Prostate gland (tissue), 2 donors: ENCODE data around the gene TIMP3. TPM values are rescaled to one million over a fixed set of nuclear protein-coding genes. Genes with fewer than 3 reads are reported as not detected.

Source experiments
- DNase-seq: peaks from one replicate; pipeline ENCODE4 v3.0.0-alpha.2; 2019; ENCODE audit warnings: low spot score
- H3K27ac ChIP-seq, 2 donors: fragments of 200-600 bp; sonication (generic); 2 replicates each; pipeline ENCODE4 v1.5.1; 2017 to 2019
- H3K27me3 ChIP-seq: fragments of 200-600 bp; sonication (generic); replicated peaks from 2 replicates; pipeline ENCODE4 v1.5.1; 2019; ENCODE audit not compliant: insufficient read depth
- H3K36me3 ChIP-seq, 2 donors: fragments of 200-600 bp; sonication (generic); 1 replicate in 1 of 2; 2 replicates in 1 of 2; pipeline versions ENCODE4 v1.5.1 to v1.8.1; 2017 to 2019
- H3K4me1 ChIP-seq: fragments of 200-600 bp; sonication (generic); replicated peaks from 2 replicates; pipeline ENCODE4 v1.5.1; 2019
- H3K4me3 ChIP-seq, 2 donors: fragments of 200-600 bp; sonication (generic); 2 replicates each; pipeline ENCODE4 v1.5.1; 2017 to 2019
- H3K9me3 ChIP-seq: fragments of 200-600 bp; sonication (generic); 2 replicates; pipeline ENCODE4 v1.5.1; 2017
- CTCF ChIP-seq, 4 experiments: fragments of 200-600 bp in 2 of 4; fragments of 450-650 bp in 2 of 4; sonication (generic) in 2 of 4; IDR thresholded peaks; 1 replicate in 3 of 4; 2 replicates in 1 of 4; pipeline ENCODE4 v1.5.1; 2016 to 2019; ENCODE audit warnings: antibody characterized with exemption in 4 of 4, mild to moderate bottlenecking in 2 of 4, moderate library complexity in 2 of 4
- POLR2A ChIP-seq: fragments of 450-650 bp; IDR thresholded peaks from one replicate; pipeline ENCODE4 v1.6.1; 2016; ENCODE audit warnings: antibody characterized with exemption, mild to moderate bottlenecking
- POLR2AphosphoS5 ChIP-seq: sonication (generic); formaldehyde crosslinking; IDR thresholded peaks from one replicate; pipeline ENCODE4 v1.6.1; 2017; ENCODE audit warnings: antibody characterized with exemption
- WGBS: methylation state at CpG from one replicate; pipeline ENCODE4 v1.1.5; 2018; 5-methylcytosine and 5-hydroxymethylcytosine counted together
- intact Hi-C: fragments of 100-400 bp; cut with DNase I; formaldehyde crosslinking; loops from one replicate; pipeline ENCODE4 v1.14.2; 2022
- total RNA-seq, 2 donors: library from RNA; depleted of rRNA; stranded (reverse); fragments of >200 nt; gene quantifications; one replicate each; pipeline ENCODE4 v1.1.0, GENCODE V29; 2016

Gene TIMP3
- total RNA-seq, 2 donors from 2014 or later, result 148 to 397 TPM

- no peak overlapping the region for H3K4me3 ChIP-seq
- TF ChIP-seq POLR2AphosphoS5 (no peak), POLR2A (no peak), CTCF (IDR thresholded peaks at IDR 0.05) (no peak)
- WGBS, result 94% methylated on average over 8 of the region's 8 CpGs
- no peak for DNase-seq
- no peak overlapping the region for H3K27ac ChIP-seq
- peaks cover 8% of the 10 kb centered on the region for H3K4me1 ChIP-seq
- H3K36me3 ChIP-seq, result peaks cover 0 to 11% of the 10 kb centered on the region in 2 donors
- H3K27me3 ChIP-seq, result no peaks in the 10 kb centered on the region
- intact Hi-C loops, result no loop called here
- no peaks in the 10 kb centered on the region for H3K9me3 ChIP-seq
These were observed 53.7 kb downstream of the TIMP3 start for GRCh38 chr22:32855045-32855756.

- Histone ChIP-seq H3K4me3 (no peak overlapping the region), H3K4me1 (no peaks in the 10 kb centered on the region), H3K36me3 (peaks cover 0 to 11% of the 10 kb centered on the region in 2 donors), H3K27ac (no peak overlapping the region), H3K9me3 (no peaks in the 10 kb centered on the region), H3K27me3 (no peaks in the 10 kb centered on the region)
- intact Hi-C loops, result no loop called here
- WGBS, result 79% methylated on average over 3 of the region's 3 CpGs
- no peak for DNase-seq
- TF ChIP-seq POLR2A (no peak), POLR2AphosphoS5 (no peak), CTCF (IDR thresholded peaks at IDR 0.05) (no peak)
These were observed 56.7 kb downstream of the TIMP3 start for GRCh38 chr22:32858121-32858703.

- intact Hi-C loops, result no loop called here
- DNase-seq, result no peak
- Histone ChIP-seq H3K4me1 (no peaks in the 10 kb centered on the region), H3K36me3 (peaks cover 0 to 11% of the 10 kb centered on the region in 2 donors), H3K27ac (no peak overlapping the region), H3K27me3 (no peaks in the 10 kb centered on the region), H3K9me3 (no peaks in the 10 kb centered on the region), H3K4me3 (no peak overlapping the region)
- 43% methylated on average over 9 of the region's 9 CpGs for WGBS
- no peak for TF ChIP-seq POLR2A
- no peak for TF ChIP-seq CTCF (IDR thresholded peaks at IDR 0.05)
- TF ChIP-seq POLR2AphosphoS5, result no peak
These were observed 57.5 kb downstream of the TIMP3 start for GRCh38 chr22:32858957-32859356.

- Histone ChIP-seq H3K27me3 (no peaks in the 10 kb centered on the region), H3K9me3 (no peaks in the 10 kb centered on the region), H3K36me3 (peaks cover 0 to 11% of the 10 kb centered on the region in 2 donors), H3K4me3 (no peak overlapping the region), H3K4me1 (no peaks in the 10 kb centered on the region), H3K27ac (no peak overlapping the region)
- TF ChIP-seq POLR2AphosphoS5, result no peak
- no peak for TF ChIP-seq POLR2A
- intact Hi-C loops, result no loop called here
- WGBS, result 71% methylated on average over 1 of the region's 1 CpG
- DNase-seq, result no peak
These were observed 58.2 kb downstream of the TIMP3 start for GRCh38 chr22:32859743-32860142.

- intact Hi-C loops, result no loop called here
- WGBS, result 82% methylated on average over 5 of the region's 5 CpGs
- Histone ChIP-seq H3K27me3 (no peaks in the 10 kb centered on the region), H3K4me1 (no peaks in the 10 kb centered on the region), H3K27ac (no peak overlapping the region), H3K4me3 (no peak overlapping the region), H3K9me3 (no peaks in the 10 kb centered on the region), H3K36me3 (peaks cover 0 to 11% of the 10 kb centered on the region in 2 donors)
- no peak for DNase-seq
- TF ChIP-seq CTCF (IDR thresholded peaks at IDR 0.05) (no peak), POLR2A (no peak), POLR2AphosphoS5 (no peak)
These were observed 59.8 kb downstream of the TIMP3 start for GRCh38 chr22:32861330-32861729.
